ENCODE data around the gene FAM185A.
"Not testable (repeated sequence)": the region's sequence is repeated elsewhere in the genome, so short reads cannot be mapped to it uniquely, and the experiment has no call there.

The FAM185A gene

GRCh38 chr7:102829075-102829474, 80.3 kb downstream of the FAM185A start:
- DNase-seq (ENCODE audit: low read depth in 1 of 2, low spot score in 1 of 2) = no peak

- DNase-seq (ENCODE audit: low read depth in 1 of 2, low spot score in 1 of 2) = no peak
Measured at GRCh38 chr7:102830197-102830596, 81.4 kb downstream of the FAM185A start.

GRCh38 chr7:102832674-102833073, 83.9 kb downstream of the FAM185A start:
- no peak for DNase-seq (ENCODE audit: low read depth in 1 of 2, low spot score in 1 of 2)

- DNase-seq (ENCODE audit: low read depth in 1 of 2, low spot score in 1 of 2) = no peak
Measured at GRCh38 chr7:102833343-102833742, 84.5 kb downstream of the FAM185A start.

GRCh38 chr7:102834466-102834865, 85.7 kb downstream of the FAM185A start:
- no peak for DNase-seq (ENCODE audit: low read depth in 1 of 2, low spot score in 1 of 2)

GRCh38 chr7:102834999-102835398, 86.2 kb downstream of the FAM185A start:
- peak in 1 of 2 donors; percentile 10 for DNase-seq (ENCODE audit: low read depth in 1 of 2, low spot score in 1 of 2)

GRCh38 chr7:102836191-102836919, 87.6 kb downstream of the FAM185A start:
- no peak for DNase-seq (ENCODE audit: low read depth in 1 of 2, low spot score in 1 of 2)

GRCh38 chr7:102836977-102837376, 88.2 kb downstream of the FAM185A start:
- no peak for DNase-seq (ENCODE audit: low read depth in 1 of 2, low spot score in 1 of 2)

- no peak for DNase-seq (ENCODE audit: low read depth in 1 of 2, low spot score in 1 of 2)
Measured at GRCh38 chr7:102837802-102838201, 89.0 kb downstream of the FAM185A start.

- not testable (repeated sequence) for DNase-seq (ENCODE audit: low read depth in 1 of 2, low spot score in 1 of 2)
Measured at GRCh38 chr7:102838572-102839101, 89.8 kb downstream of the FAM185A start.

GRCh38 chr7:102840404-102840803, 91.6 kb downstream of the FAM185A start:
- DNase-seq (ENCODE audit: low read depth in 1 of 2, low spot score in 1 of 2) = no peak

- no peak for DNase-seq (ENCODE audit: low read depth in 1 of 2, low spot score in 1 of 2)
Measured at GRCh38 chr7:102841290-102841689, 92.5 kb downstream of the FAM185A start.

GRCh38 chr7:102842284-102842683, 93.5 kb downstream of the FAM185A start:
- no peak for DNase-seq (ENCODE audit: low read depth in 1 of 2, low spot score in 1 of 2)

GRCh38 chr7:102843850-102844249, 95.1 kb downstream of the FAM185A start:
- DNase-seq (ENCODE audit: low read depth in 1 of 2, low spot score in 1 of 2) = no peak

- no peak for DNase-seq (ENCODE audit: low read depth in 1 of 2, low spot score in 1 of 2)
Measured at GRCh38 chr7:102845346-102845745, 96.5 kb downstream of the FAM185A start.

- no peak for DNase-seq (ENCODE audit: low read depth in 1 of 2, low spot score in 1 of 2)
Measured at GRCh38 chr7:102849079-102849478, 100.3 kb downstream of the FAM185A start.

GRCh38 chr7:102849538-102849937, 100.7 kb downstream of the FAM185A start:
- DNase-seq (ENCODE audit: low read depth in 1 of 2, low spot score in 1 of 2) = no peak

- DNase-seq (ENCODE audit: low read depth in 1 of 2, low spot score in 1 of 2) = no peak
Measured at GRCh38 chr7:102856036-102856435, 107.2 kb downstream of the FAM185A start.
